ENCODE measurements around the gene STK40. TPM values are rescaled to one million over a fixed set of nuclear protein-coding genes. Genes with fewer than 3 reads are reported as not detected.

Gene STK40
- total and polyA plus RNA-seq, 9 of the 15 experiments (the other 6 are each of a cell fraction or from before 2014, with no cell fraction given): 0.69 to 94.3 (median 39.1) TPM

GRCh38 chr1:36305915-36306209 lies 79.9 kb downstream of the STK40 start:
- H3K4me3 ChIP-seq: no peak overlapping the region
- peak overlapping the region in 1 of 2 experiments; percentile 82; a peak in 2 of 4 replicates for H3K9ac ChIP-seq (ENCODE audit: insufficient read depth in 1 of 2, low read depth in 2 of 2, low read length in 2 of 2)
- peaks cover 43% of the 10 kb centered on the region for H3K36me3 ChIP-seq (ENCODE audit: control insufficient read depth, insufficient read depth, low read length)
- no peak; the same call in 2 of the 3 replicates for ATAC-seq
- H3K27ac ChIP-seq (ENCODE audit: extremely low read depth, low read depth, low read length): peak overlapping the region; percentile 50; the same call in 2 of the 3 replicates
- H3K9me1 ChIP-seq (ENCODE audit: control insufficient read depth, insufficient read depth, low read length): peaks cover 7% of the 10 kb centered on the region
- FAIRE-seq: no peak
- ChIA-PET CTCF (ENCODE audit: low intra/inter-chr PET ratio) (no interaction called here), POLR2A (interaction anchor here (0.8 to 1.5 kb wide), 8 partner anchors 9 to 83 kb away, joined by 3 to 9 read pairs (median 4); no protein-coding TSS in a partner anchor)
- no peaks in the 10 kb centered on the region; the same call in 1 of the 2 replicates for H4K20me1 ChIP-seq (replicated peaks; ENCODE audit: control insufficient read depth, insufficient read depth, low read length)
- no peak overlapping the region for H3K4me2 ChIP-seq (ENCODE audit: insufficient read depth, low read length)
- peak in 1 of 4 experiments; percentile 24 for DNase-seq (ENCODE audit: extremely low read depth in 1 of 4, low spot score in 3 of 4)
- intact Hi-C loops (cut with micrococcal nuclease) (no loop called here), in situ Hi-C loops (cut with MboI) (no loop called here)
- H3K27me3 ChIP-seq (ENCODE audit: control insufficient read depth in 2 of 2, insufficient read depth in 2 of 2, low read length in 2 of 2): no peaks in the 10 kb centered on the region
- H3K4me1 ChIP-seq (replicated peaks in 1 of 2; ENCODE audit: control insufficient read depth in 2 of 2, insufficient read depth in 2 of 2, low read length in 2 of 2): peaks cover 4 to 23% of the 10 kb centered on the region in 2 experiments; a peak in 3 of 5 replicates
- BruUV-seq (replicated peaks): no TSS peak
- no peaks in the 10 kb centered on the region for H3K79me2 ChIP-seq (ENCODE audit: control insufficient read depth, insufficient read depth, low read length)
- no peak overlapping the region for H2AFZ ChIP-seq (ENCODE audit: low read depth, low read length)
- WGBS (ENCODE audit: insufficient coverage, low coverage, missing lambda C conversion rate): 84% methylated on average over 5 of the region's 7 CpGs
- H3K9me3 ChIP-seq (replicated peaks; ENCODE audit: control insufficient read depth, insufficient read depth, low read depth, low read length): no peaks in the 10 kb centered on the region
- TF ChIP-seq XRCC4 (IDR thresholded peaks at IDR 0.05; ENCODE audit: extremely low read depth, insufficient read depth, insufficient read length): no peak
- TF ChIP-seq TAF7 (tag; IDR thresholded peaks at IDR 0.05): no peak
- TF ChIP-seq EGR1 (conservative IDR thresholded peaks at IDR 0.05): 0 out of 2 replicates have a peak, but pooled peaks have one; percentile 57
- TF ChIP-seq CBX1 (IDR thresholded peaks at IDR 0.05; ENCODE audit: low read depth): 0 out of 2 replicates have a peak, but pooled peaks have one; percentile 44
- no peak for TF ChIP-seq CTCFL (IDR thresholded peaks at IDR 0.05; ENCODE audit: borderline replicate concordance, insufficient read depth, low read depth, low read length, poor library complexity, severe bottlenecking)
- no peak for TF ChIP-seq IFI16 (CRISPR knock-in tag; IDR thresholded peaks at IDR 0.05)
- no peak for TF ChIP-seq ZNF445 (CRISPR knock-in tag; IDR thresholded peaks at IDR 0.05; ENCODE audit: low read depth)
- no peak for TF ChIP-seq ETS2 (tag; IDR thresholded peaks at IDR 0.05; ENCODE audit: borderline replicate concordance, poor library complexity, severe bottlenecking)
- no peak for TF ChIP-seq L3MBTL2 (IDR thresholded peaks at IDR 0.05)
- TF ChIP-seq ZNF586 (CRISPR knock-in tag; conservative IDR thresholded peaks at IDR 0.05): no peak
- TF ChIP-seq HBP1 (CRISPR knock-in tag; IDR thresholded peaks at IDR 0.05): no peak
- TF ChIP-seq RFX5 (IDR thresholded peaks at IDR 0.05; ENCODE audit: low read depth, low read length): no peak
- TF ChIP-seq ESRRB (CRISPR knock-in tag; IDR thresholded peaks at IDR 0.05; ENCODE audit: borderline replicate concordance): no peak
- TF ChIP-seq ERF (CRISPR knock-in tag; IDR thresholded peaks at IDR 0.05): no peak
- TF ChIP-seq ZNF589 (CRISPR knock-in tag; IDR thresholded peaks at IDR 0.05; ENCODE audit: low read depth): no peak
- no peak for TF ChIP-seq POU5F1 (IDR thresholded peaks at IDR 0.05; ENCODE audit: borderline replicate concordance, low read depth, low read length, partially characterized antibody)
- TF ChIP-seq TAF15 (IDR thresholded peaks at IDR 0.05; ENCODE audit: low read depth, low read length): no peak
- TF ChIP-seq PRMT5 (CRISPR knock-in tag; IDR thresholded peaks at IDR 0.05): no peak
- TF ChIP-seq MBD2 (IDR thresholded peaks at IDR 0.05; ENCODE audit: borderline replicate concordance, low read depth): 0 out of 2 replicates have a peak, but pooled peaks have one; percentile 16
- no peak for TF ChIP-seq TEAD4 (IDR thresholded peaks at IDR 0.05; ENCODE audit: low read length)
- no peak for TF ChIP-seq TEAD4 (CRISPR knock-in tag; IDR thresholded peaks at IDR 0.05; ENCODE audit: borderline replicate concordance)
- TF ChIP-seq U2AF1 (optimal IDR thresholded peaks at IDR 0.05; ENCODE audit: low read depth, low read length): no peak
